Measurements from ENCODE around the gene MAMLD1.

DNA sequence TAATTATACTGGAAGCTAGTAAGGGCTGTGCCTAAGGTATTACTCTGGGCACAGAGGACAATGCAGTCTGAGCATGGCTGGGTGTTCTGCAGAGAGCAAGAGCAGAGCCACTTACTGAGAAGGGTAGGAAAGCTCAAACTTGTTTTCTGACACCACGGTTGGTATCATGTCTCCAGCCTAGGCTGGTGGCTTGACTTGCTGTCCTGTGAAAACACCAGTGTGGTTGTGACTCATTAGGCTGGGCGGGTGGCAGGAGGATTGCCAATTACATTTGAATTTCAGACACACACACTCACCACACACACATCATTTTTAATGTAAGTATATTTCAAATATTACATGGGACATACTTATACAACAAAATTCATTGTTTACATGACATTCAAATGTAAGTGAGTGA lies 185.6 kb downstream of the MAMLD1 start:
- TF ChIP-seq, protein P1, sequence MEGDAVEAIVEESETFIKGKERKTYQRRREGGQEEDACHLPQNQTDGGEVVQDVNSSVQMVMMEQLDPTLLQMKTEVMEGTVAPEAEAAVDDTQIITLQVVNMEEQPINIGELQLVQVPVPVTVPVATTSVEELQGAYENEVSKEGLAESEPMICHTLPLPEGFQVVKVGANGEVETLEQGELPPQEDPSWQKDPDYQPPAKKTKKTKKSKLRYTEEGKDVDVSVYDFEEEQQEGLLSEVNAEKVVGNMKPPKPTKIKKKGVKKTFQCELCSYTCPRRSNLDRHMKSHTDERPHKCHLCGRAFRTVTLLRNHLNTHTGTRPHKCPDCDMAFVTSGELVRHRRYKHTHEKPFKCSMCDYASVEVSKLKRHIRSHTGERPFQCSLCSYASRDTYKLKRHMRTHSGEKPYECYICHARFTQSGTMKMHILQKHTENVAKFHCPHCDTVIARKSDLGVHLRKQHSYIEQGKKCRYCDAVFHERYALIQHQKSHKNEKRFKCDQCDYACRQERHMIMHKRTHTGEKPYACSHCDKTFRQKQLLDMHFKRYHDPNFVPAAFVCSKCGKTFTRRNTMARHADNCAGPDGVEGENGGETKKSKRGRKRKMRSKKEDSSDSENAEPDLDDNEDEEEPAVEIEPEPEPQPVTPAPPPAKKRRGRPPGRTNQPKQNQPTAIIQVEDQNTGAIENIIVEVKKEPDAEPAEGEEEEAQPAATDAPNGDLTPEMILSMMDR (IDR thresholded peaks at IDR 0.05 in 4 of 5, conservative IDR thresholded peaks at IDR 0.05 in 1 of 5): no peak
- no peak for TF ChIP-seq POLR2A (IDR thresholded peaks at IDR 0.05)

Data from gastrocnemius medialis (tissue), 4 donors.